GM21825 (cell line): ENCODE measurements around the gene C22orf42.
"Not testable (repeated sequence)": the region's sequence is repeated elsewhere in the genome, so short reads cannot be mapped to it uniquely, and the experiment has no call there.

Experiments used
- ATAC-seq: cut with Tn5 transposase; IDR thresholded peaks from one replicate; pipeline ENCODE4 v1.9.1; 2021; ENCODE audit warnings: mild to moderate bottlenecking, moderate library complexity; ENCODE audit not compliant: unreplicated experiment

Gene C22orf42

DNA sequence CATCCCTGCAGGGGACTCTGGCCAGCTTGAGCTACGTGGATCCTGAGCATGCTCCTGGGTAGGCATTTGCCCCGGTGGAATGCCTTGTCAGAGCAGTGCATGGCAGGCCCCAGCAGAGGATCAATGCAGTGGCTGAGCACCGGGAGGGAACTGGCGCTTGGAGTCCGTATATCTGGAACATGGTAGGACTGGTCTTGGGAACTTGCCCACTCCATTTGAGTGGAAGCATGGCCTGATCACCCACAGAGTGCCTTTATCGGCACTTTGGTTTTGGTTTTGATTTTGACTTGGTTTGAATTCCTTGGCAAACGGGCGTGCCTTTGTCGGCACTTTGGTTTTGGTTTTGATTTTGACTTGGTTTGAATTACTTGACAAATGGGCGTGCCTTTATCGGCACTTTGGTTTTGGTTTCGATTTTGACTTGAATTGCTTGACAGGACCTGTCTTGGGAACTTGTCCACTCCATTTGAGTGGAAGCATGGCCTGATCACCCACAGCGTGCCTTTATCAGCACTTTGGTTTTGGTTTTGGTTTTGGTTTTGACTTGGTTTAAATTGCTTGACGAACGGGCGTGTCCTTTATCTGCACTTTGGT, 21.3 kb downstream of the C22orf42 start:
- not testable (repeated sequence) for ATAC-seq

DNA sequence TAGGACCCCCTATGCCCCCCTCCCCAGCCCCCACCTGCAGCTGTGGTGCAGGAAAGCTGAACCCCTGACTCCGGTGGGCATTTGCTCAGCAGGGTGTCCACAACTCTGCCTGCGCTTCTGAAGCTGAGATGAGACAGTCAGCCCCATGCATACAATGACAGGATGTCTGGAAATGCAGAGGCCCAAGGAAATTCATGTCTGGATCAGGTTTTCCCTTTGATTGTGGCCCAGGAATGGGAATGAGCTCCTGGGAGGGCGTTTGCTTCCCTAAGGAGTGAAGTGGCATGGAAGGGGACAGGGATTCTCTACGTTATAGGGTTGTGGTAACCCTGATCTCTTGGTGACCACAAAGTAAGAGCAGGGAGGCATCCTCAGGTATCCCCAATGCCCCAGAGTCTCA, 22.2 kb downstream of the C22orf42 start:
- ATAC-seq = not testable (repeated sequence)

DNA sequence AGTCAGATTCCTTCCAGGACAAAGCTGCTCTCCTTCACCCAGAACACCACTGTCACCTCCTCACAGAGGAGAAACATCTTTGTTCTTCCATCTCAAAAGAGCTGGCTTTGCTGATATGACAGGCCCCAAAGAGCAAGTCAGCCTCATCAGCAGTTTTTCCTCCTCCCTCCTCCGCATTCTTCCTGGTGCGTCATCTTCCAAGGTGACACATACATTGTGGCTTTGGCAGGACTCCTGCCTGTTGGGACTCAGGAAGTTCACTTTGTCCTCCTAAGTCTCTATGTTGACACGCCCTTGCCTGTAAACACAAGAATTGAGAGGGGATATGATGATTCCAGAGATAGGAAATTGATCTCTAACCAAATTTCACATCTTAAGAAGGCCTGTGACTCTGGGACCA, 23.1 kb downstream of the C22orf42 start:
- not testable (repeated sequence) for ATAC-seq

DNA sequence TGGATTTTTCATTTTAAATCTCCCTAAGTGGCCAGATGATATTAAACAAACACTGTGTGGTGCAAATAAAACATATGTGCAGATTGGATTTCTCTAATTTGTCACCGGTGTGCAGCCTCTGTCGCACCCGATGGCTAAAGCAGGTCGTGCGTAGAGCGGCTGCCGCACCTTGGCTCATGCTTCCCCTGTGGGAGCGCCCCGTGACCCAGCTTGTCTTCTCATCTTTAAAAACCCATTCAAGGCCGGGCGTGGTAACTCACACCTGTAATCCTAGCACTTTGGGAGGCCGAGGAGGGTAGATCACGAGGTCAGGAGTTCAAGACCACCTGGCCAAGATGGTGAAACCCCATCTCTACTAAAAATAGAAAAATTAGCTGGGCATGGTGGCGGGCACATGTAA, 24.3 kb downstream of the C22orf42 start:
- not testable (repeated sequence) for ATAC-seq

DNA sequence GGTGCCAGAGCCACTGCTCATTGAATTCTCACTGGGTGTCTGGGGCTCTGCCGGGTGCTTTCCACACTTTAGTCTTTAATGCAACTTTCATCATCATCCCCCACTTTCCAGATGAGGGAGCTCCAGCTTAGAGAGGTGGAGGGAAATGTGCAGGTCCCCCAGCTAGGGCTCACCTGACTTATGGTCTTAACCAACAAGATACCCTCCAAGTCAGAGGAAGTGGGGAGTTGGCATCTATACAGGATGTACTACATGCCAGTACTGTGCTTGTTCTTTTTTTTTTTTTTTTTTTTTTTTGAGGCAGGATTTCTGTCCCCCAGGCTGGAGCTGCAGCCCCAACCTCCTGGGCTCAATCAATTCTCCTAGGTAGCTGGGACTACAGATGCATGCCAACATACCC, 26.3 kb downstream of the C22orf42 start:
- no peak for ATAC-seq

DNA sequence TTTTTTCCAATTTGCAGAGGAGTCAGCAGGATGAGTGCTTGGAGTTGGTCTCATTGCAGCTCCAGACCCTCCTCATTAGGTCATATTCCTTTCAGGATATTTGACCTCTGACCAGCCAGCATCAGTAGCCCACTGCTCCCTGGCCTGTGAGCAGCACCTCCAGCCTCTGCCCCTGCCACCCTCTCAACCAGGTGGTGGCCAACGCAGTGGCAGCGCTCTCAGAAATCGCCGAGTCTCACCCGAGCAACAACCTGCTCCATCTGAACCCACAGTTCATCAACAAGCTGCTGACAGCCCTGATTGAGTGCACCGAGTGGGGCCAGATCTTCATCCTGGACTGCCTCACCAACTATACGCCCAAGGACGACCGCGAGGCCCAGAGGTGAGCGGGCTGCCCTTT, 27.0 kb downstream of the C22orf42 start:
- ATAC-seq = no peak

DNA sequence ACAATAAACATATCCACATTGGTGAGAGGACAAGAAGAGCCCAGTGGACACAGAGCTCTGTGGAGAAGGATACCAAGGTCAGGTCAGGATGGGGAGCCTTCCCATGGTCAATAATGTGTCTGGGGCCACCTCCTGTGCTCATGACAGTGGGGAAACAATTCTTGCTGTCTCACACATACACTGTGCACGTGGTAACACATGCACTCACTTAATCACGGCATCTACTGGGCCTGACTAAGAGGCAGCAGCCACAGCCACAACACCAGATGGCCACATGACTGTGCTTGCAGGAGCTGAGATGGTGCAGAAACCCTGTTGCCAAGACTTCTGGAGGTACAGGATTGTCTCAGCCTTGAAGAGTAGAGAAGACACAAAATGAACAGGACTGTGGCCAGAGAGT, 28.6 kb downstream of the C22orf42 start:
- no peak for ATAC-seq

DNA sequence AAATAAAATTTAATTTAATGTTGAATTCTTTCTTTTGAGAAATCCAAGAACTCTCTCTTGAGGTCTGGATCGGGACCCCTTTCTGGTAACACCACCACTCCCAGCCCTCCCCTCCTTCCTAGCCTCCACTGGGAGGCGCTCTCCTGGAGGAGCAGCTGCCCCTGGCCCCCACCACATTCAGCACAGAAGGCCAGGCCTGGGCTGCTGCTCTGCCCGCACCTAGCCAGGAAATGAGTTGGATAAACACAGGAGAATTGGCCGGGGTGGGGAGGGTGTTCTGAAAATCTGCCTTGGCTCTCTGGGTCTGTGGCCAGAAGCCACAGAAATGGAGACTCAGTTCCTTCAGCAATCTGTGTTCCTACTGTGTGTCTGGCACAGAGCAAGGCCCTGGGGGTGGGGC, 31.2 kb downstream of the C22orf42 start:
- ATAC-seq = no peak

DNA sequence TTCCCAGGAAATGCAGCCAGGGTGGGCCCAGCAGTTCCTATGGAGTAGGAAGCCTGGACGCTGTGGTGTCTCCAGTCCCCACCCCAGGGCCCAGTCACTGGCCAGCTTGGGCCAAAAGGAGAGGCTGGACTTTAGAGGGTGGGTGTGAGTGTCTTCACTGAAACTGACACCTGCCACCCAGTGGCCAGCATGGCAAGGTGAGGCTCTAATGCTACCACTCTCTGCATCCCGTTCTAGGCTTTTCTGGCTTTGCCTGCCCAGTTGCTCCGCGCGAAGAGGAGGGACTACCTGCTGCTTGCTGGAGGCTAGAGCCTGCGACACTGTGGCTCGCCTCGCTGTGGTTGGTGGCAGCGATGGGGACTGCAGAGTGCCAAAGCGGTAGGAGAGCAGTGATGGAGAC, 35.4 kb downstream of the C22orf42 start:
- no peak for ATAC-seq

DNA sequence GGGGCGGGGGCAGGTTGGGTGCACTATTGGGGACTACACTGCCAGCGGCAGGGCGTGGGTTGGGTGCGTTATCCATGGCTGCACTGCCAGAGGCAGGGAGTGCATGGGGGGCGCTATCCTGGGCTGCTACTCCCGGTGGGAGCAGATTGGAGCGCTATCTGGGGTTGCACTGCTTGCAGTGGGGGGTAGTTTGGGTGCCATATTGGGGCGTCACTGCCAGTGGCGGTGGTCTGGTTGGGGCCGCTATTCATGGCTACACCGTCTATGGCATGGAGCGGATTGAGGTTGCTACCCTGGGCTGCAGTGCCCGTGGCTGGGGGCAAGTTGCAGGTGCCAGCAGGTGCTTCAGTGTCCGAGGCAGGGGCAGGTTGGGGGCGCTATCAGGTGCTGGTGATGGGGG, 36.2 kb downstream of the C22orf42 start:
- no peak for ATAC-seq

DNA sequence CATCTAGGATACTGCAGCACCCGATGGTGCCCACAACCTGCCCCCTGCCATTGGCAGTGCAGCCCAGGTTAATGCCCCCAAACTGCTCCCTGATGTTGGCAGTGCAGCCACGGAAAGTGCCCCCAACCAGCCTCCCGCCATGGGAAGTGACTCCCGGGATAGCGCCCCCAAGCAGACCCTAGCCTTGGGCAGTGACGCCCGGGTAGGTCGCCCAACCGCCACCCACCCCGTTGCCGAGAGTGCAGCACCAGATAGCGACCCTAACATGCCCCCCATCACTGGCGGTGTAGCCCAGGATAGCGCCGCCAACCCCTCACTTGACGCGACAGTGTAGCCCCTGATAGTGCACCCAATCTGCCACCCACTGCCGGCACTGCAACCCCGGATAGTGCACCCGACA, 38.5 kb downstream of the C22orf42 start:
- no peak for ATAC-seq

DNA sequence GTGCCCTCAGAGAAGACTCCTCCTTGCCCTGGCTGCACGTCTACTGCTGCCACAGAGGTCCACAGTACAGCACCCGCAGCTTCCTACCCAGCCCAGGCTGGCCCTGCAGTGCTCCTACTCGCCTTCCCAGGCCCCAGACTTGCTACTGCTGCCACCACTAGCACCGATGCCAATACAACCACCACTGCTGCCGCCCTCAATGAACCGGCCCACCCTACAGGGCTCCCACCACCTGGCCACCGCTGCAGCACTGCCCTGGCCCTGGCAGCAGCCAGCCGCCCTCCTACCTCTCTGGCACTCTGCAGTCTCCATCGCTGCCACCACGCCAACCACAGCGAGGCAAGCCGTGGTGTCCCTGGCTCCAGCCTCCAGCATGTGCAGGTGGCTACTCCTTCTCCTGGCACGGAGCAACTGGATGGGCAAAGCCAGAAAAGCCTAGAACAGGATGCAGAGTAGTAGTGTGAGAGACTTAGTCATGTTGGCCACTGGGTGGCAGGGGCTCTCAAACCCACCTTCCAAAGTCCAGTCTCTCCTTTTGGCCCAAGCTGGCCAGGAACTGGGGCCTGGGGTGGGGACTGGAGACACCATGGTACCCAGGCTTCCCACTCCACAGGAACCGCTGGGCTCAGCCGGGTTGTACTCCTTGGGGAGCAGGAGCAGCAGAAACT, 39.4 kb downstream of the C22orf42 start:
- no peak for ATAC-seq

DNA sequence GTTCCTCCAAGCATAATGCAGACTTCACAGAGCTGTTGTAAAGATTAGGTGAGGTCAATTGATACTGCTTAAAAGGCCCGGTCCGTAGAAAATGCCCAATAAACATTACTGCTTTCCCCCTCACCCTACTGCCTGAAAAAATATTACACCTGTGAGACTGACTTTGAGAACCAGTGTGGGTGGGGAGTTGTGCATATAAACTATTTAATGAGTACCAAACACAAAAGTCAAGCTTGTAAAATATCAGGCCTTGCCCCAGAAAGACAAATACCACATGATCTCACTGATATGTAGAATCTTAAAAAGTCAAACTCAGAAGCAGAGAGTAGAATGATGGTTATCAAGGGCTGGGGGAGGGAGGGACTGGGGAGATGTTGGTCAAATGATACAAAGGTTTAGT, 46.7 kb downstream of the C22orf42 start:
- ATAC-seq = no peak

DNA sequence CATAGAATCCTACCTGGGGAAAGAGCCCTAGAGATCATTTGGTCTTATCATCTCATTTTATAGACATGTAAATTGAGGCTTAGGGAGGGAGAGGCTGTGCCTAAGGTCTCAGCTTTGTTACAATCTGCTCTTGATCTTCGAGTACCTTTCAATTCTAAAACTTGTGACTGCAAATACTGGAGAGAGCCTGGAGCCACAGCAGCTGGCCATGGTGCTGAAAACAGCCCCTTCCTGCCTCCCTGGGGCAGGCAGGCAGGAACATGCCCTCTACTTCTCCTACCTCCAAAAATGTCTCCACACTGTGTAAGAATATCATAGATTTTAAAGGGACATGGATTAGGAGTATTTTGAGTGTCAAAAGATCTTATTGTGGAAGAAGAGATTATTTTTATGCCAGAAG, 52.2 kb downstream of the C22orf42 start:
- ATAC-seq = no peak

DNA sequence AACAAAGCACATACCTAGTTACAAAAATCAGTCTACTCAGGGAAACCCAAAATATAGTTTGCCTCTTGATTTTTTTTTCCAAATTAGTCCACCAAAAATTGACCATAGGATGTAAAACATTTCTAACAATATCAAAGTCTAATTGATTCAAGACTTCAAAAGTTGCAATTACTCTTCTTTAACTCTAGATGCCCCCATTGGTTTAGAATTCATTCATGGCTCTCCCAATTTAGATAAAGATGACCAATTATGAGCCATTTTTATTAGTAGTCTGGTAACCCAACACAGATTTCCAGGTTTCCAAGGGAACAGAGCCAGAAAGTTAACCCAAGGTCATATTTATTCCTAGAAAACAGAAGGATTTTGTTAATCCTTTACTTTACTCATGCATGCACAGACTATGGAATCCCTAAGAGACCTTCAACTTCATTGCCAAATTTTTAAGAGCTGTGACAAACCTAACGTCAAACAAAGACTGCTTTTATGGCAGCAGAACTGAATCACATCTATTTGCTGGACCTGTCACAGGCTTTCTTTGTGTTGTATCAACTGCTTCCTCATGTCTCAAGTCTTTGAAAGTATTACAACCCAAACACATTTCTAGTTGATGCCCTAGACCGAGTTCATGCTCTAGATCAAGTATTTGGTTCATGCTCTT, 55.3 kb downstream of the C22orf42 start:
- no peak for ATAC-seq

DNA sequence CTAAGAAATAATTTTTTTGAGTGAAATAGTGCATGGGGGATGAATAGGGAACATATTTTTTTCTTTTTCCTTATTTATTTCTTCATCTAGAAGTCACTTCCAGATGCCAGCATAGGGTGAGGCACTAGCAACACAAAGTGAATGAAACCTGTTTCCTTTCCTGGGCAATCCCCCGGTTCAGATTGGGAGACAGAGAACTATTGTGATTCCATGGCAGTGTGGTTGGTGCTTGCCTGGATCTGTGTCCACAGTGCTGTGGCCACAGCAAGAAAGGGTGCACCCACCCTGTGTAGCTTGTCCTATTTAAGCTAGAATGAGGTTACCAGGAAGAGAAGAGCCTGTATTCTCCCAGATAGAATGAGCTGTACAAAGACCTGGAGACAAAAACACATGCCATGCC, 58.4 kb downstream of the C22orf42 start:
- no peak for ATAC-seq
